H1 (cell line): Measurements from ENCODE around the gene CXCL5. TPM values are rescaled to one million over a fixed set of nuclear protein-coding genes. Genes with fewer than 3 reads are reported as not detected.

Source experiments
- CTCF ChIA-PET: fragments of 300-600 bp; sonication (Branson Sonifier 250); formaldehyde crosslinking; loops from one replicate; lab custom pipeline; 2021; ENCODE audit not compliant: partially characterized antibody; lab: Charles Lee
- POLR2A ChIA-PET: fragments of 300-600 bp; sonication (Branson Sonifier 250); formaldehyde crosslinking; loops from one replicate; lab custom pipeline; 2021; ENCODE audit warnings: inconsistent platforms; ENCODE audit not compliant: partially characterized antibody; lab: Charles Lee
- DNase-seq, 2 experiments: peaks; one replicate each; pipeline versions ENCODE4 v3.0.0 to v3.0.0-alpha.2; 2010 to 2022; ENCODE audit warnings: low spot score in 2 of 2, low read depth in 1 of 2, mixed read lengths in 1 of 2
- FAIRE-seq: peaks from 2 replicates; lab custom pipeline; 2011; peaks lifted over from hg19 to GRCh38; lab: Jason Lieb, UNC
- H2AFZ ChIP-seq: 2 replicates; pipeline ENCODE4 v1.8.1; 2012; ENCODE audit warnings: low read length, inconsistent platforms
- H2AK5ac ChIP-seq: 2 replicates; pipeline ENCODE4 v1.6.1; 2013; ENCODE audit warnings: low read depth, low read length
- H2BK120ac ChIP-seq: replicated peaks from 2 replicates; pipeline ENCODE3; 2013; ENCODE audit warnings: low read depth, low read length, inconsistent platforms
- H2BK12ac ChIP-seq: 2 replicates; pipeline ENCODE4 v1.6.1; 2013; ENCODE audit warnings: low read depth, low read length
- H2BK15ac ChIP-seq: 2 replicates; pipeline ENCODE4 v1.6.1; 2013; ENCODE audit warnings: low read length
- H2BK20ac ChIP-seq: 2 replicates; pipeline ENCODE4 v1.6.1; 2013; ENCODE audit warnings: low read length
- H2BK5ac ChIP-seq: 2 replicates; pipeline ENCODE4 v1.6.1; 2013; ENCODE audit warnings: low read depth, low read length
- H3K14ac ChIP-seq: 2 replicates; pipeline ENCODE4 v1.6.1; 2013; ENCODE audit warnings: inconsistent platforms; ENCODE audit not compliant: insufficient read length
- H3K18ac ChIP-seq: 2 replicates; pipeline ENCODE4 v1.6.1; 2013; ENCODE audit warnings: low read length; ENCODE audit errors: extremely low read depth
- H3K23ac ChIP-seq: 2 replicates; pipeline ENCODE4 v1.6.1; 2013; ENCODE audit warnings: inconsistent platforms; ENCODE audit not compliant: insufficient read length
- H3K23me2 ChIP-seq: 2 replicates; pipeline ENCODE4 v1.6.1; 2013; ENCODE audit warnings: low read depth, low read length
- H3K27ac ChIP-seq: 2 replicates; pipeline ENCODE4 v1.6.1; 2011; ENCODE audit warnings: low read depth, low read length, inconsistent platforms
- H3K27me3 ChIP-seq, 4 experiments: replicated peaks in 1 of 4; 1 replicate in 1 of 4; 2 replicates in 3 of 4; pipeline versions ENCODE4 v1.6.1 to v1.8.1; 2011 to 2013; ENCODE audit warnings: low read length in 3 of 4, mild to moderate bottlenecking in 3 of 4, inconsistent platforms in 2 of 4, mixed read lengths in 2 of 4, moderate library complexity in 1 of 4; ENCODE audit not compliant: control insufficient read depth in 3 of 4, insufficient read depth in 3 of 4; ENCODE audit errors: extremely low read depth in 1 of 4
- H3K36me3 ChIP-seq, 4 experiments: 2 replicates each; pipeline versions ENCODE4 v1.6.1 to v1.8.1; 2011 to 2013; ENCODE audit warnings: mild to moderate bottlenecking in 4 of 4, low read length in 3 of 4, moderate library complexity in 2 of 4, control low read depth in 1 of 4, inconsistent platforms in 1 of 4; ENCODE audit not compliant: insufficient read depth in 4 of 4, control insufficient read depth in 2 of 4
- H3K4ac ChIP-seq: replicated peaks from 2 replicates; pipeline ENCODE3; 2013; ENCODE audit warnings: low read length, low read depth, mixed read lengths, inconsistent platforms; ENCODE audit not compliant: insufficient read length
- H3K4me1 ChIP-seq, 4 experiments: replicated peaks in 1 of 4; 1 replicate in 1 of 4; 2 replicates in 3 of 4; pipeline versions ENCODE4 v1.6.1 to v1.8.1; 2011 to 2013; ENCODE audit warnings: low read length in 3 of 4, inconsistent platforms in 2 of 4, mixed read lengths in 1 of 4; ENCODE audit not compliant: insufficient read depth in 4 of 4, control insufficient read depth in 3 of 4
- H3K4me2 ChIP-seq, 2 experiments: 2 replicates each; pipeline versions ENCODE4 v1.6.1 to v1.8.1; 2011 to 2013; ENCODE audit warnings: low read depth in 2 of 2, low read length in 2 of 2, control low read depth in 1 of 2, inconsistent platforms in 1 of 2, mild to moderate bottlenecking in 1 of 2; ENCODE audit not compliant: insufficient read depth in 1 of 2
- H3K4me3 ChIP-seq, 4 experiments: fragments of 200-600, 300-600 bp in 1 of 4; sonication (generic), shearing (Covaris generic), sonication (Bioruptor Twin) in 1 of 4; 2 replicates each; pipeline versions ENCODE4 v1.5.1 to v1.8.1; 2011 to 2016; ENCODE audit warnings: low read length in 4 of 4, low read depth in 3 of 4, control low read depth in 2 of 4, inconsistent platforms in 2 of 4, mild to moderate bottlenecking in 2 of 4, mixed read lengths in 1 of 4, moderate library complexity in 1 of 4; ENCODE audit not compliant: insufficient read depth in 2 of 4; ENCODE audit errors: extremely low read depth in 1 of 4
- H3K56ac ChIP-seq: replicated peaks from 2 replicates; pipeline ENCODE3; 2013; ENCODE audit warnings: low read depth, mild to moderate bottlenecking, mixed read lengths, low read length, inconsistent platforms; ENCODE audit not compliant: insufficient read length
- H3K79me1 ChIP-seq: 2 replicates; pipeline ENCODE4 v1.6.1; 2013; ENCODE audit warnings: low read depth, low read length, control low read depth
- H3K79me2 ChIP-seq, 2 experiments: 2 replicates each; pipeline versions ENCODE4 v1.6.1 to v1.8.1; 2012 to 2013; ENCODE audit warnings: low read length in 2 of 2, mild to moderate bottlenecking in 2 of 2, inconsistent platforms in 1 of 2; ENCODE audit not compliant: insufficient read depth in 2 of 2, control insufficient read depth in 1 of 2
- H3K9ac ChIP-seq, 4 experiments: replicated peaks in 1 of 4; 1 replicate in 1 of 4; 2 replicates in 3 of 4; pipeline versions ENCODE4 v1.6.1 to v1.8.1; 2011 to 2013; ENCODE audit warnings: low read depth in 3 of 4, low read length in 3 of 4, control low read depth in 2 of 4, mild to moderate bottlenecking in 2 of 4, moderate library complexity in 2 of 4, inconsistent platforms in 1 of 4; ENCODE audit errors: extremely low read depth in 1 of 4
- H3K9me3 ChIP-seq, 2 experiments: 2 replicates each; pipeline versions ENCODE4 v1.6.1 to v1.8.1; 2012 to 2013; ENCODE audit warnings: mild to moderate bottlenecking in 2 of 2, moderate library complexity in 2 of 2, control low read depth in 1 of 2, inconsistent platforms in 1 of 2, low read depth in 1 of 2, low read length in 1 of 2, mixed read lengths in 1 of 2; ENCODE audit not compliant: insufficient read depth in 2 of 2
- H4K20me1 ChIP-seq, 2 experiments: replicated peaks in 1 of 2; 2 replicates each; pipeline versions ENCODE3 to v1.8.1; 2011 to 2013; ENCODE audit warnings: inconsistent platforms in 2 of 2, low read length in 2 of 2, mild to moderate bottlenecking in 1 of 2; ENCODE audit not compliant: insufficient read depth in 2 of 2, control insufficient read depth in 1 of 2
- H4K5ac ChIP-seq: 2 replicates; pipeline ENCODE4 v1.6.1; 2013; ENCODE audit warnings: low read length, low read depth, mixed read lengths, inconsistent platforms; ENCODE audit not compliant: insufficient read length
- H4K8ac ChIP-seq: 2 replicates; pipeline ENCODE4 v1.8.0; 2013; ENCODE audit warnings: mild to moderate bottlenecking, moderate library complexity, low read length, inconsistent platforms; ENCODE audit not compliant: insufficient read depth; ENCODE audit errors: extremely low read depth
- H4K91ac ChIP-seq: replicated peaks from 2 replicates; pipeline ENCODE3; 2013; ENCODE audit warnings: low read length, mixed read lengths, inconsistent platforms; ENCODE audit not compliant: insufficient read length
- CBX8 ChIP-seq: fragments of 300-800, 300-1000 bp; sonication (generic); IDR thresholded peaks from 2 replicates; pipeline ENCODE4 v1.7.1; 2016; ENCODE audit warnings: low read depth, low read length, borderline replicate concordance
- EP300 ChIP-seq, 2 experiments: IDR thresholded peaks; 1 replicate in 1 of 2; 2 replicates in 1 of 2; pipeline ENCODE4 v1.6.1; 2011 to 2012; ENCODE audit warnings: low read depth in 2 of 2, low read length in 2 of 2, mild to moderate bottlenecking in 2 of 2, borderline replicate concordance in 1 of 2, inconsistent platforms in 1 of 2, moderate library complexity in 1 of 2
- GTF2F1 ChIP-seq: IDR thresholded peaks from 2 replicates; pipeline ENCODE4 v1.6.1; 2012; ENCODE audit warnings: low read depth, low read length, improper control_type of control experiment, borderline replicate concordance
- JUN ChIP-seq: IDR thresholded peaks from 2 replicates; pipeline ENCODE4 v1.6.1; 2011; ENCODE audit warnings: low read depth, mild to moderate bottlenecking, improper control_type of control experiment, low read length
- KDM5A ChIP-seq: fragments of 200-600 bp; IDR thresholded peaks from 2 replicates; pipeline ENCODE4 v1.7.1; 2012; ENCODE audit warnings: mild to moderate bottlenecking, low read length, inconsistent platforms, mixed read lengths
- NRF1 ChIP-seq: IDR thresholded peaks from 2 replicates; pipeline ENCODE4 v1.6.1; 2011; ENCODE audit warnings: mild to moderate bottlenecking, low read depth, low read length, improper control_type of control experiment
- POLR2AphosphoS5 ChIP-seq: IDR thresholded peaks from 2 replicates; pipeline ENCODE4 v1.6.1; 2011; ENCODE audit warnings: low read depth, low read length
- SIX5 ChIP-seq: IDR thresholded peaks from 2 replicates; pipeline ENCODE4 v1.6.1; 2011; ENCODE audit warnings: mild to moderate bottlenecking, low read depth, low read length
- SRF ChIP-seq: IDR thresholded peaks from 2 replicates; pipeline ENCODE4 v1.6.1; 2011; ENCODE audit warnings: mild to moderate bottlenecking, low read depth, low read length, moderate library complexity
- TAF1 ChIP-seq: IDR thresholded peaks from 2 replicates; pipeline ENCODE4 v1.6.1; 2011; ENCODE audit warnings: mild to moderate bottlenecking, low read depth, low read length
- TAF7 ChIP-seq: optimal IDR thresholded peaks from 2 replicates; pipeline ENCODE3; 2011; ENCODE audit warnings: low read depth, mild to moderate bottlenecking, inconsistent platforms, low read length, moderate library complexity, borderline replicate concordance
- WGBS, 2 experiments: shearing (Covaris generic) in 1 of 2; methylation state at CpG; one replicate each; pipeline versions ENCODE4 v1.1.6 to v1.1.7; 2013 to 2015; ENCODE audit warnings: low lambda C conversion rate in 2 of 2, mixed read lengths in 2 of 2, inconsistent platforms in 1 of 2, low coverage in 1 of 2, missing lambda C conversion rate in 1 of 2; ENCODE audit not compliant: insufficient replicate concordance in 2 of 2, insufficient coverage in 1 of 2, insufficient read length in 1 of 2; ENCODE audit errors: extremely low coverage in 1 of 2, missing lambda C conversion rate in 1 of 2; 5-methylcytosine and 5-hydroxymethylcytosine counted together
- polyA plus RNA-seq, 7 experiments: library from polyadenylated mRNA; depleted of rRNA in 3 of 7; stranded (reverse) in 5 of 7; unstranded in 2 of 7; fragments of >200 nt in 5 of 7; fragments of 200-250 nt in 2 of 7; gene quantifications; 1 replicate in 5 of 7; 2 replicates in 1 of 7; 4 replicates in 1 of 7; pipeline versions ENCODE4 v1.2.1 to v1.2.3, GENCODE V29; 2011 to 2013; ENCODE audit warnings: missing spikeins in 2 of 7, mixed read lengths in 2 of 7
- total RNA-seq: library from RNA; stranded (reverse); fragmentation: NEBNext Ultra II Directional; extraction: Animal tissue kit (Norgen Biotek cat#: 25700); gene quantifications from 2 replicates; pipeline ENCODE4 v1.2.1, GENCODE V29; 2021
- TF ChIP-seq, protein P1 (sequence below): IDR thresholded peaks from 2 replicates; pipeline ENCODE4 v1.6.1; 2011; ENCODE audit warnings: low read depth, mild to moderate bottlenecking, low read length; ENCODE audit not compliant: insufficient read depth
- TF ChIP-seq, protein P2 (sequence below): IDR thresholded peaks from 2 replicates; pipeline ENCODE4 v1.6.1; 2012; ENCODE audit warnings: inconsistent platforms

CXCL5 gene
- total and polyA plus RNA-seq, 2 of the 8 experiments (the other 6 are each of a cell fraction or from before 2014, with no cell fraction given) = 10.9 to 15.6 TPM

DNA sequence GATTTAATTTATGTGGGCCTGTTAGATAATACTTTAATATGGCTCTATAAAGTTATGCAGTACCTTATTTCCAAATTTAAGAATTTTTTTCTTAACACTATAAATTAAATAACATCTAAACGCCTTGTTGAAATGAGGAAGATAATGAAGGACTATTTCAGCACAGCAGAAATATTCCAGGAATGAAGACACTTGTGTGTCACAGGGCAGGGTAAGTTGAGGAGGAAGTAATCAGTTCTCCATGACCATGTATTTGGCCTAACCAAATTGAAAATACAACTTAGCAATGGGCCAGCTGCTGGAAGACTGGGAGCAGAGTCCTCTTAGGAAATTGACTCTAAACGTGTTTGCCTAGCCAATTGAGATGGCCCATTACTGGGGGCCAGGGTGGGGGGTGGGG, 23.1 kb upstream of the CXCL5 start:
- no peak overlapping the region for H2AFZ ChIP-seq
- no peaks in the 10 kb centered on the region for H3K36me3 ChIP-seq
- no peak overlapping the region for H3K4ac ChIP-seq
- no peak for FAIRE-seq
- POLR2A ChIA-PET = interaction anchor here (3.0 kb wide), 1 partner anchor 23 kb away, joined by 10 read pairs; the partner anchor contains the start of gene CXCL5
- H2BK20ac ChIP-seq = no peak overlapping the region
- no peak overlapping the region for H3K4me3 ChIP-seq
- H3K14ac ChIP-seq = no peak overlapping the region
- H2AK5ac ChIP-seq = no peak overlapping the region
- H3K27ac ChIP-seq = no peak overlapping the region
- H2BK5ac ChIP-seq = no peak overlapping the region
- H4K91ac ChIP-seq = no peak overlapping the region
- no peak overlapping the region for H2BK12ac ChIP-seq
- no peaks in the 10 kb centered on the region for H4K20me1 ChIP-seq
- TF ChIP-seq CBX8 (no peak), TAF7 (no peak), TAF1 (no peak), JUN (no peak), GTF2F1 (no peak), POLR2AphosphoS5 (no peak), SRF (no peak), KDM5A (no peak), NRF1 (no peak), EP300 (IDR thresholded peaks at IDR 0.05; ENCODE audit: borderline replicate concordance in 1 of 2, low read depth in 2 of 2, low read length in 2 of 2) (no peak), SIX5 (no peak)
- TF ChIP-seq, protein P1, sequence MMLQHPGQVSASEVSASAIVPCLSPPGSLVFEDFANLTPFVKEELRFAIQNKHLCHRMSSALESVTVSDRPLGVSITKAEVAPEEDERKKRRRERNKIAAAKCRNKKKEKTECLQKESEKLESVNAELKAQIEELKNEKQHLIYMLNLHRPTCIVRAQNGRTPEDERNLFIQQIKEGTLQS = no peak
- TF ChIP-seq, protein P2, sequence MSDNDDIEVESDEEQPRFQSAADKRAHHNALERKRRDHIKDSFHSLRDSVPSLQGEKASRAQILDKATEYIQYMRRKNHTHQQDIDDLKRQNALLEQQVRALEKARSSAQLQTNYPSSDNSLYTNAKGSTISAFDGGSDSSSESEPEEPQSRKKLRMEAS = no peak
- TF ChIP-seq, all 59 proteins: peak for 0
- no peak overlapping the region for H3K23ac ChIP-seq
- no peak overlapping the region for H3K9ac ChIP-seq
- CTCF ChIA-PET = interaction anchor here (0.8 kb wide), 1 partner anchor 9 kb away, joined by 4 read pairs; no protein-coding TSS in a partner anchor
- DNase-seq = no peak
- no peak overlapping the region for H2BK120ac ChIP-seq
- H2BK15ac ChIP-seq = no peak overlapping the region
- no peaks in the 10 kb centered on the region for H3K4me1 ChIP-seq
- H3K23me2 ChIP-seq = no peaks in the 10 kb centered on the region
- H3K56ac ChIP-seq = no peak overlapping the region
- no peaks in the 10 kb centered on the region for H3K79me1 ChIP-seq
- H4K5ac ChIP-seq = no peak overlapping the region
- 91% methylated on average over 2 of the region's 2 CpGs; no CpG with 5 or more reads in 1 of the 2 experiments for WGBS, 2 experiments
- H3K79me2 ChIP-seq = no peaks in the 10 kb centered on the region
- H3K18ac ChIP-seq = no peak overlapping the region
- H3K4me2 ChIP-seq = no peak overlapping the region
- H3K27me3 ChIP-seq = no peaks in the 10 kb centered on the region
- H3K9me3 ChIP-seq = no peaks in the 10 kb centered on the region
- no peak overlapping the region for H4K8ac ChIP-seq
